Adipocyte (in vitro differentiated cells): Measurements from ENCODE around the gene MAGEF1.

ENCODE experiments used
- DNase-seq: peaks from one replicate; pipeline ENCODE4 v3.0.0-alpha.2; 2015; ENCODE audit warnings: low read depth
- H3K27me3 ChIP-seq: replicated peaks from 2 replicates; pipeline ENCODE4 v1.7.0; 2013; ENCODE audit warnings: mild to moderate bottlenecking, low read length, moderate library complexity; ENCODE audit not compliant: control insufficient read depth, insufficient read depth
- H3K36me3 ChIP-seq: 2 replicates; pipeline ENCODE4 v1.7.0; 2013; ENCODE audit warnings: low read length, mild to moderate bottlenecking, moderate library complexity; ENCODE audit not compliant: control insufficient read depth, insufficient read depth, severe bottlenecking
- H3K4me1 ChIP-seq: 2 replicates; pipeline ENCODE4 v1.7.0; 2013; ENCODE audit warnings: mild to moderate bottlenecking, low read length, moderate library complexity; ENCODE audit not compliant: control insufficient read depth, insufficient read depth
- H3K4me3 ChIP-seq: 2 replicates; pipeline ENCODE4 v1.7.0; 2013; ENCODE audit warnings: mild to moderate bottlenecking, low read length, moderate library complexity
- H3K9ac ChIP-seq: 2 replicates; pipeline ENCODE4 v1.7.0; 2013; ENCODE audit warnings: mild to moderate bottlenecking, low read length, moderate library complexity
- H3K9me3 ChIP-seq: 2 replicates; pipeline ENCODE4 v1.7.0; 2013; ENCODE audit warnings: mild to moderate bottlenecking, low read length, moderate library complexity; ENCODE audit not compliant: control insufficient read depth

Gene MAGEF1

GRCh38 chr3:184751204-184752040 lies 39.6 kb upstream of the MAGEF1 start:
- Histone ChIP-seq H3K4me3 (no peak overlapping the region), H3K36me3 (no peaks in the 10 kb centered on the region), H3K9ac (no peak overlapping the region), H3K9me3 (no peaks in the 10 kb centered on the region), H3K27me3 (peaks cover 11% of the 10 kb centered on the region), H3K4me1 (peaks cover 6% of the 10 kb centered on the region)
- no peak for DNase-seq

- Histone ChIP-seq H3K9me3 (no peaks in the 10 kb centered on the region), H3K9ac (no peak overlapping the region), H3K27me3 (peaks cover 11% of the 10 kb centered on the region), H3K36me3 (no peaks in the 10 kb centered on the region), H3K4me1 (peaks cover 6% of the 10 kb centered on the region), H3K4me3 (no peak overlapping the region)
- DNase-seq, result no peak
Measured at GRCh38 chr3:184750349-184751083, 38.7 kb upstream of the MAGEF1 start.

DNA sequence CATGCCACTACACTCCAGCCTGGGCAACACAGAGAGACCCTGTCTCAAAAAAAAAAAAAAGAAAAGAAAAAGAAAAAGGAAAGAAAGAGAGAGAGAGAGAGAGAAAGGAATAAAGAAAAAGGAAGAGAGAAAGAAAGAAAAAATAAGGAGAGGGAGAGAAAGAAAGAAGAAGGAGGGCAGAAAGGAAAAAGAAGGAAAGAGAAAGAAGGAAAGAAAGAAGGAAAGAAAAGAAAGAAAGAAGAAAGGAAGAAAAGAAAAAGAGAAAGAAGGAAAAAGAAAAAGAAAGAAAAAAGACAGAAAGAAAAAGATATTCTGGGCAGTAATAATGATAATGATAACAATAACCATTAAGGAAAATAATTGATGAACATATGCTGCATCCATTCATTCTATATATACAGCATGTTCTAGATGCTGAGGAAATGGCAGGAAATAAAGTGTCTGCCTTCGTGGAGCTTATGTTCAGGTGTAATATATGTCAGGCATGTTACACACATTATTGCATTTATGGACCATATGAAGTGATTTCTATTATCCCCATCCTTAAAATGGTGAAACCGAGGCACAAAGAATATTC lies 37.4 kb upstream of the MAGEF1 start:
- Histone ChIP-seq H3K9ac (no peak overlapping the region), H3K9me3 (no peaks in the 10 kb centered on the region), H3K27me3 (peaks cover 11% of the 10 kb centered on the region), H3K36me3 (no peaks in the 10 kb centered on the region), H3K4me1 (peaks cover 6% of the 10 kb centered on the region), H3K4me3 (no peak overlapping the region)
- no peak for DNase-seq

DNA sequence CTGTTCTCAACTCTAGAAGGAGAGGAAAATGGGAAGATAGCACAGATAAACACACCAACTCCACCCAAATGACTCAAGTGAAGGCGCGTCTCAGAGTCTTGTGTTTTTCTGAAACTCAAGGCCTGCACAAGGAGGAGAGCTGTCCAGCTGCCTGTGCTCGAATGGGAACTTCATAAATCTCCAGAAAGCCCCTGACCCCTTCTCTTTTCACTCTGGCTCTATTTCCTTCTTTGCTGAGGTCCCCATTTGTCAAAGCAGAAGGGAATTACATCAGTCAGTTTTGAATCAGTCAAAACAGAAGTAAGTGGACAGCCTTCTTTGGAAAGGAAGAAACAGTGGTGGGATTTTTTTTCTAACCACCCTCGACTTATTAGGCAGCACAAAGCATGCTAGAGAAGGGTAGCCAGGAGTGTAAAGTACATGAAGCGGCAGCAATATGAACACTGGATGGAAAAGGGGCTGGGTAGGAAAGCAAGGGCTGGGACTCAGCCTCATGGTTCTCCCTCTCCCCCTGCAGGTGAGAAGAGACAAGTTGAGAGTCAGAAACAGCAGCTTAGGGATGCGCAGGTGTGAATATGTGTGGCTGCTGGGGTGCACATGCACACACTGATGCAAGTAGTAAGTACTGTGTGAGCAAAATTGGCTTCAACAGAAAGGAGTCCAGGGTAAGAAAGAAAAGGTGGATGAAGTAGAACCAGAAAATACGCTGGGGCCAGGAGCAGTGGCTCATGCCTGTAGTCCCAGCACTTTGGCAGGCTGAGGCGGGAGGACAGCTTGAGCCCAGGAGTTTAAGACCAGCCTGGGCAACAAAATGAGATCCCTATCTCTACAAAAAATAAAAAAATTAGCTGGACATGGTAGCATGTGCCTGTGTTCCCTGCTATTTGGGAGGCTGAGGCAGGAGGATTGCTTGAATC lies 36.6 kb upstream of the MAGEF1 start:
- Histone ChIP-seq H3K4me3 (no peak overlapping the region), H3K9me3 (no peaks in the 10 kb centered on the region)
- no peak for DNase-seq

GRCh38 chr3:184746131-184747120 lies 34.6 kb upstream of the MAGEF1 start:
- Histone ChIP-seq H3K36me3 (no peaks in the 10 kb centered on the region), H3K4me3 (no peak overlapping the region), H3K4me1 (peaks cover 6% of the 10 kb centered on the region), H3K27me3 (peaks cover 7% of the 10 kb centered on the region), H3K9ac (no peak overlapping the region), H3K9me3 (no peaks in the 10 kb centered on the region)
- no peak for DNase-seq

More for the DNA sequence above, 36.6 kb upstream of the MAGEF1 start:
- Histone ChIP-seq H3K27me3 (peaks cover 11% of the 10 kb centered on the region), H3K4me1 (peaks cover 6% of the 10 kb centered on the region), H3K9ac (no peak overlapping the region), H3K36me3 (no peaks in the 10 kb centered on the region)

GRCh38 chr3:184745526-184745925 lies 33.7 kb upstream of the MAGEF1 start:
- Histone ChIP-seq H3K9ac (no peak overlapping the region), H3K27me3 (peaks cover 7% of the 10 kb centered on the region), H3K9me3 (no peaks in the 10 kb centered on the region), H3K4me3 (no peak overlapping the region), H3K4me1 (peaks cover 11% of the 10 kb centered on the region), H3K36me3 (no peaks in the 10 kb centered on the region)
- no peak for DNase-seq

DNA sequence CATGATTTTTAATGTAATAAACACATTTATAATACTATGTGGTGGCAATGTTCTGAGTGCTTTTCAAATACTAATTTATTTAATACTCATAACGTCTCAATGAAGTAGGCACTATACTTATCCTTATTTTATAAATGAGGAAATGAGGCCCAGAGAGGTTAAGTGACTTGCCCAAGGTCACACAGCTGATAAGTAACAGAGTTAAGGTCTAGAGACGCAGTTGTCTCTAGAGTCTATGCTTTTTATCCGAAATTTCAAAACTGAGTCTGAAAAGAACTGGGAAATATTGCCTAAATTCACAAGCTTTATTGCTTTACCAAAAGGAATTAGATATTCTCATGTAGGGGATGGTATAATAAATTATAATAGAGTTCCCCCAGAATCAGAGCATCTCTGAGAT lies 31.4 kb upstream of the MAGEF1 start:
- no peak overlapping the region for H3K4me3 ChIP-seq
- H3K9me3 ChIP-seq, result no peaks in the 10 kb centered on the region
- H3K9ac ChIP-seq, result no peak overlapping the region
- no peaks in the 10 kb centered on the region for H3K36me3 ChIP-seq
- no peaks in the 10 kb centered on the region for H3K27me3 ChIP-seq
- peaks cover 16% of the 10 kb centered on the region for H3K4me1 ChIP-seq
- no peak for DNase-seq

DNA sequence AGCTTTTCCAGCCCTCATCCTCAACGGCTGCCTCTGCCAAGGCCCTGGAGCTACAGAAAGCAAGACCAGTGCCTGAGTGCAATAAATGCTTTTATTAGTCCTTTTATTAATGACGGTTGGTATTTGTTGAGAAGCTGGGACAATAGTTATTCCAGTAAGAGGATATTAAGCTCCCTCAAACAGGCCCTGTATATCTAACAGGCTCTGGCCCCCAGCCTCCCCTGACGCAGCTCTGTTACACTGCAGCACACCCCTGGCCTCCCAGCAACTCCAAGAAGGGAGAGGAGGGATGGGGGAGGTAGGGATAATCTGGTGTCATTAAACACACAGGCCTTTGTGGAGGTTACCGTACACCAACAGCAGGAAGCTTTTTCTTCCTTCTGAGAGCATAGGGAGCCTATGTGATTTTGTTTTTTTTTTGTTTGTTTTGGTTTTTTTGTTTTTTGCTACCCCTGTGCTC lies 30.8 kb upstream of the MAGEF1 start:
- H3K9ac ChIP-seq, result no peak overlapping the region
- H3K4me1 ChIP-seq, result peaks cover 19% of the 10 kb centered on the region
- no peaks in the 10 kb centered on the region for H3K36me3 ChIP-seq
- no peak for DNase-seq
- H3K9me3 ChIP-seq, result no peaks in the 10 kb centered on the region
- H3K27me3 ChIP-seq, result no peaks in the 10 kb centered on the region
- H3K4me3 ChIP-seq, result no peak overlapping the region

- no peak overlapping the region for H3K4me3 ChIP-seq
- no peak for DNase-seq
- H3K27me3 ChIP-seq, result no peaks in the 10 kb centered on the region
- H3K4me1 ChIP-seq, result peaks cover 26% of the 10 kb centered on the region
- no peak overlapping the region for H3K9ac ChIP-seq
- H3K9me3 ChIP-seq, result no peaks in the 10 kb centered on the region
- H3K36me3 ChIP-seq, result no peaks in the 10 kb centered on the region
Measured at GRCh38 chr3:184741798-184742675, 30.2 kb upstream of the MAGEF1 start.
